PFSK-1 (cell line): ENCODE data around the gene SLIT3.

Source experiments
- FOXP2 ChIP-seq: optimal IDR thresholded peaks from 2 replicates; pipeline ENCODE3; 2011; ENCODE audit warnings: borderline replicate concordance, control low read depth, inconsistent platforms; ENCODE audit not compliant: insufficient read depth; ENCODE audit errors: extremely low read length, extremely low read depth
- POLR2AphosphoS5 ChIP-seq: IDR thresholded peaks from 2 replicates; pipeline ENCODE4 v1.6.1; 2012; ENCODE audit warnings: low read depth, mild to moderate bottlenecking, control low read depth, low read length, moderate library complexity
- REST ChIP-seq, 2 experiments: IDR thresholded peaks; 2 replicates each; pipeline versions ENCODE4 v1.6.1 to v1.8.0; 2011 to 2012; ENCODE audit warnings: low read depth in 2 of 2, low read length in 2 of 2, control low read depth in 1 of 2, inconsistent platforms in 1 of 2, mild to moderate bottlenecking in 1 of 2, moderate library complexity in 1 of 2; ENCODE audit not compliant: insufficient read depth in 1 of 2
- SIN3A ChIP-seq: IDR thresholded peaks from 2 replicates; pipeline ENCODE4 v1.6.1; 2012; ENCODE audit warnings: mild to moderate bottlenecking, low read length, moderate library complexity, borderline replicate concordance; ENCODE audit not compliant: insufficient read depth
- TAF1 ChIP-seq: IDR thresholded peaks from 2 replicates; pipeline ENCODE4 v1.6.1; 2012; ENCODE audit warnings: low read length, control low read depth, borderline replicate concordance; ENCODE audit not compliant: insufficient read depth

Gene SLIT3

GRCh38 chr5:169281625-169282024 is 19.3 kb downstream of the SLIT3 start:
- TF ChIP-seq POLR2AphosphoS5 (no peak), REST (IDR thresholded peaks at IDR 0.05; ENCODE audit: insufficient read depth in 1 of 2, low read depth in 2 of 2, low read length in 2 of 2) (no peak), FOXP2 (no peak), SIN3A (no peak), TAF1 (no peak)

- TF ChIP-seq TAF1: no peak
- TF ChIP-seq POLR2AphosphoS5: no peak
- no peak for TF ChIP-seq FOXP2
- TF ChIP-seq REST (IDR thresholded peaks at IDR 0.05; ENCODE audit: insufficient read depth in 1 of 2, low read depth in 2 of 2, low read length in 2 of 2): no peak
- TF ChIP-seq SIN3A: no peak
Measured at GRCh38 chr5:169280696-169281095, 20.2 kb downstream of the SLIT3 start.

- TF ChIP-seq SIN3A (no peak), TAF1 (no peak), REST (IDR thresholded peaks at IDR 0.05; ENCODE audit: insufficient read depth in 1 of 2, low read depth in 2 of 2, low read length in 2 of 2) (no peak), FOXP2 (no peak), POLR2AphosphoS5 (no peak)
Measured at GRCh38 chr5:169280286-169280685, 20.7 kb downstream of the SLIT3 start.

- no peak for TF ChIP-seq REST (IDR thresholded peaks at IDR 0.05; ENCODE audit: insufficient read depth in 1 of 2, low read depth in 2 of 2, low read length in 2 of 2)
- TF ChIP-seq TAF1: no peak
- no peak for TF ChIP-seq FOXP2
- no peak for TF ChIP-seq POLR2AphosphoS5
- no peak for TF ChIP-seq SIN3A
Measured at GRCh38 chr5:169279125-169279524, 21.8 kb downstream of the SLIT3 start.

- TF ChIP-seq REST (IDR thresholded peaks at IDR 0.05; ENCODE audit: insufficient read depth in 1 of 2, low read depth in 2 of 2, low read length in 2 of 2) (no peak), TAF1 (no peak), FOXP2 (no peak), POLR2AphosphoS5 (no peak), SIN3A (no peak)
Measured at GRCh38 chr5:169273881-169274280, 27.1 kb downstream of the SLIT3 start.
